H1 (cell line): ENCODE measurements around the gene MAP7D1. TPM values are rescaled to one million over a fixed set of nuclear protein-coding genes. Genes with fewer than 3 reads are reported as not detected.

ENCODE experiments used
- CTCF ChIA-PET: fragments of 300-600 bp; sonication (Branson Sonifier 250); formaldehyde crosslinking; loops from one replicate; lab custom pipeline; 2021; ENCODE audit not compliant: partially characterized antibody; lab: Charles Lee
- POLR2A ChIA-PET: fragments of 300-600 bp; sonication (Branson Sonifier 250); formaldehyde crosslinking; loops from one replicate; lab custom pipeline; 2021; ENCODE audit warnings: inconsistent platforms; ENCODE audit not compliant: partially characterized antibody; lab: Charles Lee
- DNase-seq, 2 experiments: peaks; one replicate each; pipeline versions ENCODE4 v3.0.0 to v3.0.0-alpha.2; 2010 to 2022; ENCODE audit warnings: low spot score in 2 of 2, low read depth in 1 of 2, mixed read lengths in 1 of 2
- FAIRE-seq: peaks from 2 replicates; lab custom pipeline; 2011; peaks lifted over from hg19 to GRCh38; lab: Jason Lieb, UNC
- H2AFZ ChIP-seq: 2 replicates; pipeline ENCODE4 v1.8.1; 2012; ENCODE audit warnings: low read length, inconsistent platforms
- H2AK5ac ChIP-seq: 2 replicates; pipeline ENCODE4 v1.6.1; 2013; ENCODE audit warnings: low read depth, low read length
- H2BK120ac ChIP-seq: replicated peaks from 2 replicates; pipeline ENCODE3; 2013; ENCODE audit warnings: low read depth, low read length, inconsistent platforms
- H2BK12ac ChIP-seq: 2 replicates; pipeline ENCODE4 v1.6.1; 2013; ENCODE audit warnings: low read depth, low read length
- H2BK15ac ChIP-seq: 2 replicates; pipeline ENCODE4 v1.6.1; 2013; ENCODE audit warnings: low read length
- H2BK20ac ChIP-seq: 2 replicates; pipeline ENCODE4 v1.6.1; 2013; ENCODE audit warnings: low read length
- H2BK5ac ChIP-seq: 2 replicates; pipeline ENCODE4 v1.6.1; 2013; ENCODE audit warnings: low read depth, low read length
- H3K14ac ChIP-seq: 2 replicates; pipeline ENCODE4 v1.6.1; 2013; ENCODE audit warnings: inconsistent platforms; ENCODE audit not compliant: insufficient read length
- H3K18ac ChIP-seq: 2 replicates; pipeline ENCODE4 v1.6.1; 2013; ENCODE audit warnings: low read length; ENCODE audit errors: extremely low read depth
- H3K23ac ChIP-seq: 2 replicates; pipeline ENCODE4 v1.6.1; 2013; ENCODE audit warnings: inconsistent platforms; ENCODE audit not compliant: insufficient read length
- H3K23me2 ChIP-seq: 2 replicates; pipeline ENCODE4 v1.6.1; 2013; ENCODE audit warnings: low read depth, low read length
- H3K27ac ChIP-seq: 2 replicates; pipeline ENCODE4 v1.6.1; 2011; ENCODE audit warnings: low read depth, low read length, inconsistent platforms
- H3K27me3 ChIP-seq, 4 experiments: replicated peaks in 1 of 4; 1 replicate in 1 of 4; 2 replicates in 3 of 4; pipeline versions ENCODE4 v1.6.1 to v1.8.1; 2011 to 2013; ENCODE audit warnings: low read length in 3 of 4, mild to moderate bottlenecking in 3 of 4, inconsistent platforms in 2 of 4, mixed read lengths in 2 of 4, moderate library complexity in 1 of 4; ENCODE audit not compliant: control insufficient read depth in 3 of 4, insufficient read depth in 3 of 4; ENCODE audit errors: extremely low read depth in 1 of 4
- H3K36me3 ChIP-seq, 4 experiments: 2 replicates each; pipeline versions ENCODE4 v1.6.1 to v1.8.1; 2011 to 2013; ENCODE audit warnings: mild to moderate bottlenecking in 4 of 4, low read length in 3 of 4, moderate library complexity in 2 of 4, control low read depth in 1 of 4, inconsistent platforms in 1 of 4; ENCODE audit not compliant: insufficient read depth in 4 of 4, control insufficient read depth in 2 of 4
- H3K4ac ChIP-seq: replicated peaks from 2 replicates; pipeline ENCODE3; 2013; ENCODE audit warnings: low read length, low read depth, mixed read lengths, inconsistent platforms; ENCODE audit not compliant: insufficient read length
- H3K4me1 ChIP-seq, 4 experiments: replicated peaks in 1 of 4; 1 replicate in 1 of 4; 2 replicates in 3 of 4; pipeline versions ENCODE4 v1.6.1 to v1.8.1; 2011 to 2013; ENCODE audit warnings: low read length in 3 of 4, inconsistent platforms in 2 of 4, mixed read lengths in 1 of 4; ENCODE audit not compliant: insufficient read depth in 4 of 4, control insufficient read depth in 3 of 4
- H3K4me2 ChIP-seq, 2 experiments: 2 replicates each; pipeline versions ENCODE4 v1.6.1 to v1.8.1; 2011 to 2013; ENCODE audit warnings: low read depth in 2 of 2, low read length in 2 of 2, control low read depth in 1 of 2, inconsistent platforms in 1 of 2, mild to moderate bottlenecking in 1 of 2; ENCODE audit not compliant: insufficient read depth in 1 of 2
- H3K4me3 ChIP-seq, 4 experiments: fragments of 200-600, 300-600 bp in 1 of 4; sonication (generic), shearing (Covaris generic), sonication (Bioruptor Twin) in 1 of 4; 2 replicates each; pipeline versions ENCODE4 v1.5.1 to v1.8.1; 2011 to 2016; ENCODE audit warnings: low read length in 4 of 4, low read depth in 3 of 4, control low read depth in 2 of 4, inconsistent platforms in 2 of 4, mild to moderate bottlenecking in 2 of 4, mixed read lengths in 1 of 4, moderate library complexity in 1 of 4; ENCODE audit not compliant: insufficient read depth in 2 of 4; ENCODE audit errors: extremely low read depth in 1 of 4
- H3K56ac ChIP-seq: replicated peaks from 2 replicates; pipeline ENCODE3; 2013; ENCODE audit warnings: low read depth, mild to moderate bottlenecking, mixed read lengths, low read length, inconsistent platforms; ENCODE audit not compliant: insufficient read length
- H3K79me1 ChIP-seq: 2 replicates; pipeline ENCODE4 v1.6.1; 2013; ENCODE audit warnings: low read depth, low read length, control low read depth
- H3K79me2 ChIP-seq, 2 experiments: 2 replicates each; pipeline versions ENCODE4 v1.6.1 to v1.8.1; 2012 to 2013; ENCODE audit warnings: low read length in 2 of 2, mild to moderate bottlenecking in 2 of 2, inconsistent platforms in 1 of 2; ENCODE audit not compliant: insufficient read depth in 2 of 2, control insufficient read depth in 1 of 2
- H3K9ac ChIP-seq, 4 experiments: replicated peaks in 1 of 4; 1 replicate in 1 of 4; 2 replicates in 3 of 4; pipeline versions ENCODE4 v1.6.1 to v1.8.1; 2011 to 2013; ENCODE audit warnings: low read depth in 3 of 4, low read length in 3 of 4, control low read depth in 2 of 4, mild to moderate bottlenecking in 2 of 4, moderate library complexity in 2 of 4, inconsistent platforms in 1 of 4; ENCODE audit errors: extremely low read depth in 1 of 4
- H3K9me3 ChIP-seq, 2 experiments: 2 replicates each; pipeline versions ENCODE4 v1.6.1 to v1.8.1; 2012 to 2013; ENCODE audit warnings: mild to moderate bottlenecking in 2 of 2, moderate library complexity in 2 of 2, control low read depth in 1 of 2, inconsistent platforms in 1 of 2, low read depth in 1 of 2, low read length in 1 of 2, mixed read lengths in 1 of 2; ENCODE audit not compliant: insufficient read depth in 2 of 2
- H4K20me1 ChIP-seq, 2 experiments: replicated peaks in 1 of 2; 2 replicates each; pipeline versions ENCODE3 to v1.8.1; 2011 to 2013; ENCODE audit warnings: inconsistent platforms in 2 of 2, low read length in 2 of 2, mild to moderate bottlenecking in 1 of 2; ENCODE audit not compliant: insufficient read depth in 2 of 2, control insufficient read depth in 1 of 2
- H4K5ac ChIP-seq: 2 replicates; pipeline ENCODE4 v1.6.1; 2013; ENCODE audit warnings: low read length, low read depth, mixed read lengths, inconsistent platforms; ENCODE audit not compliant: insufficient read length
- H4K8ac ChIP-seq: 2 replicates; pipeline ENCODE4 v1.8.0; 2013; ENCODE audit warnings: mild to moderate bottlenecking, moderate library complexity, low read length, inconsistent platforms; ENCODE audit not compliant: insufficient read depth; ENCODE audit errors: extremely low read depth
- H4K91ac ChIP-seq: replicated peaks from 2 replicates; pipeline ENCODE3; 2013; ENCODE audit warnings: low read length, mixed read lengths, inconsistent platforms; ENCODE audit not compliant: insufficient read length
- BACH1 ChIP-seq: IDR thresholded peaks from 2 replicates; pipeline ENCODE4 v1.6.1; 2012; ENCODE audit warnings: low read length, improper control_type of control experiment
- CBX8 ChIP-seq: fragments of 300-800, 300-1000 bp; sonication (generic); IDR thresholded peaks from 2 replicates; pipeline ENCODE4 v1.7.1; 2016; ENCODE audit warnings: low read depth, low read length, borderline replicate concordance
- HDAC6 ChIP-seq: IDR thresholded peaks from one replicate; pipeline ENCODE4 v1.7.1; 2012; ENCODE audit warnings: low read depth, mild to moderate bottlenecking, inconsistent platforms, low read length, moderate library complexity
- JUND ChIP-seq: IDR thresholded peaks from 2 replicates; pipeline ENCODE4 v1.6.1; 2011; ENCODE audit warnings: mild to moderate bottlenecking, improper control_type of control experiment, low read length
- SIN3A ChIP-seq, 2 experiments: IDR thresholded peaks in 1 of 2; conservative IDR thresholded peaks in 1 of 2; 2 replicates each; pipeline ENCODE4 v1.6.1; 2011 to 2012; ENCODE audit warnings: low read length in 2 of 2, improper control_type of control experiment in 1 of 2, low read depth in 1 of 2, mild to moderate bottlenecking in 1 of 2
- TAF7 ChIP-seq: optimal IDR thresholded peaks from 2 replicates; pipeline ENCODE3; 2011; ENCODE audit warnings: low read depth, mild to moderate bottlenecking, inconsistent platforms, low read length, moderate library complexity, borderline replicate concordance
- WGBS, 2 experiments: shearing (Covaris generic) in 1 of 2; methylation state at CpG; one replicate each; pipeline versions ENCODE4 v1.1.6 to v1.1.7; 2013 to 2015; ENCODE audit warnings: low lambda C conversion rate in 2 of 2, mixed read lengths in 2 of 2, inconsistent platforms in 1 of 2, low coverage in 1 of 2, missing lambda C conversion rate in 1 of 2; ENCODE audit not compliant: insufficient replicate concordance in 2 of 2, insufficient coverage in 1 of 2, insufficient read length in 1 of 2; ENCODE audit errors: extremely low coverage in 1 of 2, missing lambda C conversion rate in 1 of 2; 5-methylcytosine and 5-hydroxymethylcytosine counted together
- polyA plus RNA-seq, 7 experiments: library from polyadenylated mRNA; depleted of rRNA in 3 of 7; stranded (reverse) in 5 of 7; unstranded in 2 of 7; fragments of >200 nt in 5 of 7; fragments of 200-250 nt in 2 of 7; gene quantifications; 1 replicate in 5 of 7; 2 replicates in 1 of 7; 4 replicates in 1 of 7; pipeline versions ENCODE4 v1.2.1 to v1.2.3, GENCODE V29; 2011 to 2013; ENCODE audit warnings: missing spikeins in 2 of 7, mixed read lengths in 2 of 7
- total RNA-seq: library from RNA; stranded (reverse); fragmentation: NEBNext Ultra II Directional; extraction: Animal tissue kit (Norgen Biotek cat#: 25700); gene quantifications from 2 replicates; pipeline ENCODE4 v1.2.1, GENCODE V29; 2021
- TF ChIP-seq, protein P1 (sequence below): IDR thresholded peaks from 2 replicates; pipeline ENCODE4 v1.6.1; 2011; ENCODE audit warnings: low read depth, mild to moderate bottlenecking, low read length; ENCODE audit not compliant: insufficient read depth

The MAP7D1 gene
- total and polyA plus RNA-seq, 2 of the 8 experiments (the other 6 are each of a cell fraction or from before 2014, with no cell fraction given), result 18.2 to 52.4 TPM

- H2AK5ac ChIP-seq, result no peak overlapping the region
- no peaks in the 10 kb centered on the region for H3K23me2 ChIP-seq
- ChIA-PET CTCF (interaction anchor here (0.6 to 13.3 kb wide), 52 partner anchors 8 to 576 kb away, joined by 3 to 261 read pairs (median 6); partner anchors contain the start of genes MAP7D1, SH3D21, THRAP3 and TRAPPC3), POLR2A (interaction anchor here (0.7 to 3.3 kb wide), 15 partner anchors 9 to 262 kb away, joined by 3 to 19 read pairs (median 4); partner anchors contain the start of genes MAP7D1, OSCP1, THRAP3 and TRAPPC3)
- FAIRE-seq, result peak; percentile 96
- H3K14ac ChIP-seq, result no peak overlapping the region
- peak overlapping the region in 1 of 4 experiments; percentile 8; a peak in 1 of 7 replicates for H3K9ac ChIP-seq
- peak overlapping the region; percentile 58 for H3K4ac ChIP-seq
- no peak overlapping the region for H3K23ac ChIP-seq
- peak overlapping the region; percentile 5 for H4K5ac ChIP-seq
- no peaks in the 10 kb centered on the region for H3K9me3 ChIP-seq
- peak overlapping the region; percentile 0 to 57; a peak in 3 of 4 replicates for H3K4me2 ChIP-seq
- no peak overlapping the region for H3K18ac ChIP-seq
- no peak overlapping the region for H3K56ac ChIP-seq
- peak overlapping the region in 2 of 4 experiments; percentile 3 to 37; a peak in 3 of 8 replicates for H3K4me3 ChIP-seq
- H3K27me3 ChIP-seq, result no peaks in the 10 kb centered on the region
- H3K4me1 ChIP-seq, result peaks cover 0 to 6% (median 2%) of the 10 kb centered on the region in 4 experiments; a peak in 2 of 7 replicates
- H2BK120ac ChIP-seq, result no peak overlapping the region
- H4K8ac ChIP-seq, result no peak overlapping the region
- peak overlapping the region; percentile 25; the same call in 1 of the 2 replicates for H2BK20ac ChIP-seq
- no peaks in the 10 kb centered on the region for H3K36me3 ChIP-seq
- H4K91ac ChIP-seq, result peak overlapping the region; percentile 84
- peak overlapping the region; percentile 1; the same call in 1 of the 2 replicates for H2BK12ac ChIP-seq
- H4K20me1 ChIP-seq, result no peaks in the 10 kb centered on the region
- peak overlapping the region; percentile 67 for H2AFZ ChIP-seq
- peak overlapping the region; percentile 85; the same call in 1 of the 2 replicates for H2BK15ac ChIP-seq
- H3K79me2 ChIP-seq, result no peaks in the 10 kb centered on the region
- WGBS, 2 experiments, result 7% methylated on average over 9 of the region's 9 CpGs; no CpG with 5 or more reads in 1 of the 2 experiments
- peak in 1 of 2 experiments; percentile 86 for DNase-seq
- no peaks in the 10 kb centered on the region for H3K79me1 ChIP-seq
- H3K27ac ChIP-seq, result peak overlapping the region; percentile 19; the same call in 1 of the 2 replicates
- H2BK5ac ChIP-seq, result peak overlapping the region; percentile 87; the same call in 1 of the 2 replicates
- TF ChIP-seq HDAC6 (no peak), JUND (no peak), BACH1 (peak; percentile 37; the same call in 1 of the 2 replicates), TAF7 (peak; percentile 32), CBX8 (no peak), SIN3A (conservative IDR thresholded peaks at IDR 0.05 in 1 of 2, IDR thresholded peaks at IDR 0.05 in 1 of 2; ENCODE audit: low read depth in 1 of 2, low read length in 2 of 2) (peak in 1 of 2 experiments; percentile 43; a peak in 1 of 4 replicates)
- TF ChIP-seq, protein P1, sequence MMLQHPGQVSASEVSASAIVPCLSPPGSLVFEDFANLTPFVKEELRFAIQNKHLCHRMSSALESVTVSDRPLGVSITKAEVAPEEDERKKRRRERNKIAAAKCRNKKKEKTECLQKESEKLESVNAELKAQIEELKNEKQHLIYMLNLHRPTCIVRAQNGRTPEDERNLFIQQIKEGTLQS, result 0 out of 2 replicates have a peak, but pooled peaks have one; percentile 2
These were observed 32.0 kb downstream of the MAP7D1 start for GRCh38 chr1:36187800-36188593.
